HG03460 (cell line): ENCODE results near the gene NFYB.
"Not testable (repeated sequence)": the region's sequence is repeated elsewhere in the genome, so short reads cannot be mapped to it uniquely, and the experiment has no call there.

Experiments
- ATAC-seq: cut with Tn5 transposase; IDR thresholded peaks from one replicate; pipeline ENCODE4 v1.9.1; 2021; ENCODE audit not compliant: unreplicated experiment

The NFYB gene

GRCh38 chr12:104137902-104138796 is at the start of gene NFYB:
TSS of gene NFYB (minus strand) at chr12:104138210. CDS start at chr12:104135453, 2,757 bp downstream.
- peak; percentile 91 for ATAC-seq

- ATAC-seq = no peak
Measured at GRCh38 chr12:104187446-104188155, 49.6 kb upstream of the NFYB start.

- ATAC-seq = no peak
Measured at GRCh38 chr12:104183443-104183842, 45.4 kb upstream of the NFYB start.

GRCh38 chr12:104182621-104183378 is 44.8 kb upstream of the NFYB start:
- no peak for ATAC-seq

- ATAC-seq = no peak
Measured at GRCh38 chr12:104182144-104182543, 44.1 kb upstream of the NFYB start.

DNA sequence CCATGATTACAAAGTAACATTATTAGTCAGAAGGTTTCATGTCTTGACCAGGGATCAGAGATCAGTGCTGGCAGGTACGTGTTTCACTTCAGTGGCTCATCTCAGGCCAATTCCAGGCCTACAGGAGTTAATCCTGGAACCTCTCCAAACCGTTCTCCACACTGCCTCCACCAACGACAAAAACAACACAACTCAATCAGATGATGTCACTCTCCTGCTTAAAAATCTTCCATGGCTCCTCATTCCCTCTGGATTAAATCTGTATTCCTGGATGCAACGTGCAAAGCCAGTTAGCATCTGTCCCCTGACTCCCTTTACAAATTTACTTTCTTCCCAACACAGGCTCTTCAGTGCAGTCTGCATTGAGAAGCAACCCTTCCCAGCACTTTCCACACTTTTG is 43.3 kb upstream of the NFYB start:
- ATAC-seq = no peak

GRCh38 chr12:104180374-104180773 is 42.4 kb upstream of the NFYB start:
- no peak for ATAC-seq

- no peak for ATAC-seq
Measured at GRCh38 chr12:104177663-104178501, 39.9 kb upstream of the NFYB start.

GRCh38 chr12:104177336-104177662 is 39.3 kb upstream of the NFYB start:
- ATAC-seq = no peak

DNA sequence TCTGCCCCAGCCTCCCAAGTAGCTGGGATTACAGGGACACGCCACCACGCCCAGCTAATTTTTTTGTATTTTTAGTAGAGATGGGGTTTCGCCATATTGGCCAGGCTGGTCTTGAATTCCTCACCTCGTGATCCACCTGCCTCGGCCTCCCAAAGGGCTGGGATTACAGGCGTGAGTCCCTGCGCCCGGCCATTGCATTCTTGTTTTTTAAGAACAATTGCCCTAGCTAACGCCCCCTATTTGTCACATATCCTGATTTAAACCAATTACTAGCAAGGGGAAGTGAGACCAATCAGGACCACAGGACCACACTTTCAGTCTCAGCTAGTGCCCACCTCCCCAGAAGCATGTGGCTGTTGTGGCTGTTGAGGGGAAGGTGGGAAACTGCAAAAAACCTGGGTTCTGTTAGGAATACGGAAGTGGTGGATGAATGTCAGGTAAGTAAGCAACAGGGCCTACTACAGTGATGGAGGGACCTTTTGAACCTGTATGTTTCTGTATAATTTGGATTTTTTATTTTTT is 37.8 kb upstream of the NFYB start:
- ATAC-seq = no peak

DNA sequence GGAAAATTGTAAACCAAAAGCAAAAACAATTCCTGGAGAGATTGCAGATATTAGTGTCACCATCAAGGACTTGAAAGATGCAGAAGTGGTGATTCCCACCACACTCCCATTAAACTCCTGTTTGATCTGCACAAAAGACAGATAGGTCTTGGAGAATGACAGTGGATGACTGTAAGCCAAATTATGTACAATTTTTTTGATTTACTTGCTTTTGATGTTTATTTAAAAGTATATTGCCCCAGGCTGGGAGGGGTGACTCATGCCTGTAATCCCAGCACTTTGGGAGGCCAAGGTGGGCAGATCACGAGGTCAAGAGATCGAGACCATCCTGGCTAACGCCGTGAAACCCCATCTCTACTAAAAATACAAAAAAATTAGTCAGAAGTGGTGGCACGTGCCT is 35.8 kb upstream of the NFYB start:
- ATAC-seq = not testable (repeated sequence)

GRCh38 chr12:104172570-104172947 is 34.5 kb upstream of the NFYB start:
- no peak for ATAC-seq

DNA sequence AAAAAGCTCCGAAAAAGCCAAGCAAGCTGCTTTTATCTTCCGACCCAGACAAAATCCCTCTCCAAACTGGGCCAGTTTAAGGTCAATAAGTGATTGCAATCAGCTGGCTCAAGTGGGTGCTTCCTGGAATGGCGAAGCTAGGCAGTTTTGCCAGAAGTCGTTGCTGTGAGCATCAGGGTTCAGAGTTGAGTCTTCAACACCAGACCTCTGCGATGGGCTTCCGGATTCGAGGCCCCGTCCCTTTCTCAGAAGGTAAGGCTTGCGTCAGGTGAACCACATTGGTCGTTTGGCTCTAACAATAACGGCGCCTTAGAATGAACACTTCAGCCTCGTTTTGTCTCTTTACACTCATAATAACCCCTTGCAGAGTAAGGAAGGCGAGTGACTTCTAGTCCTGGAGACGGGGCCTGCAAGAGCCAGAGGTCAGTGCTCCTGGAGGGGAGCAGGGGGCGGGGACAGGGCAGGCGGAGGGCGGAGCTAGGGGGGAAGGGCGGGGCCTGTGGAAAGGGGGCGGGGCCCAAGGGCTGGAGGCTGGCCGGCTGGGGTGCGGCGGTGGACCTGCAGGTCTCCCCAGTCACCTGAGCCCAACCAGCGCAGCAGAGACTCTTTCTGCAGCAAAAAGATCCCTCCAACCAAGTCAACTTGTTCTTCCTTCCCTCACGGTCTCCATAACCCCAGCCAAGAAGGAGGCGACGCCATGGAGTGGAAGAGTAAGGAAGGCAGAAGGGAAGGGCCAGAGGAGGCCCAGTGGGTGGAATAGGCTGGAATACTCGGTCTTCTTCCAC is 34.0 kb upstream of the NFYB start:
- ATAC-seq = no peak

DNA sequence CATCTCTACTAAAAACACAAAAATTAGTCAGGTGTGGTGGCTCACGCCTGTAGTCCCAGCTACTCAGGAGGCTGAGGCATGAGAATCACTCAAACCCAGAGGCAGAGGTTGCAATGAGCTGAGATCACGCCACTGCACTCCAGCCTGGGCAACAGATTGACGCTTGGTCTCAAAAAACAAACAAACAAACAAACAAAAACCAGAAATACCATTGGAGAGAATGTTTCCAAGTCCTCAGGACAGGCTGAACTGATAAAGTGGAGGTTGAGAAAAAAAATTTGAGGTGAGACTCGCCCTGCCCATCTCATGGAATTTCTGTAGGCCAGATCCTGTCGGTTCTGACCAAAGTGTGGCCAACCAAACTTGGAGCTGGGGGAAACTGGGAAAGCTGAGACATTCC is 30.6 kb upstream of the NFYB start:
- no peak for ATAC-seq

- no peak for ATAC-seq
Measured at GRCh38 chr12:104167519-104168458, 29.8 kb upstream of the NFYB start.

- ATAC-seq = no peak
Measured at GRCh38 chr12:104166465-104166864, 28.5 kb upstream of the NFYB start.

DNA sequence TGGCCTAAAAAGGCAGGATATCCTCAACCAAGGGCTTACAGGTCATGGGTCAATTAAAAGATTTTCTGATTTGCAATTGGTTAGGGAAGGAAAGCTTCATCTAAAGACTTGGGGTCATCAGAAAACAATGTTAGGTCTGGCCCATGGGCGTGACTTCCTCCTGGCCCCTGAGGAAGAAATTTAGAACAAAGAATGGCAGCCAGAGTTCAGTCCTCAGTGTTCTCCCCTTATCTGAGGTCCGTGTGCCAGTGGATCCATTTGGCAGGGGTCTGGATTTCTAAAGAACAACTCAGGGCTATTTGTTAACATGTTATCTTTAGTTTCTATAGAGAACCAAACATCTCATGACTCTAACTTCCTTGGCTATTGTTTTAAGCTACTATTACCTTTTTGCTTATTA is 27.8 kb upstream of the NFYB start:
- ATAC-seq = no peak

- ATAC-seq = no peak
Measured at GRCh38 chr12:104164634-104165033, 26.6 kb upstream of the NFYB start.

- ATAC-seq = no peak
Measured at GRCh38 chr12:104163631-104164030, 25.6 kb upstream of the NFYB start.
